Body of pancreas (tissue), 4 donors: Measurements from ENCODE around the gene WWOX. TPM values are rescaled to one million over a fixed set of nuclear protein-coding genes. Genes with fewer than 3 reads are reported as not detected.

ENCODE experiments used
- ATAC-seq: fragments of 150-250 bp; one replicate; pipeline ENCODE4 v1.9.1; 2016
- DNase-seq, 4 donors: peaks; one replicate each; pipeline ENCODE4 v3.0.0-alpha.2; 2019
- H3K27ac ChIP-seq, 4 donors: fragments of 200-600 bp; sonication (generic); 1 replicate in 3 of 4; 2 replicates in 1 of 4; pipeline versions ENCODE4 v1.5.1 to v1.6.1; 2016 to 2019; ENCODE audit warnings: mild to moderate bottlenecking in 1 of 4, mixed read lengths in 1 of 4, moderate library complexity in 1 of 4
- H3K27me3 ChIP-seq, 2 donors: fragments of 200-600 bp; sonication (generic); one replicate each; pipeline ENCODE4 v1.6.0; 2016; ENCODE audit warnings: mild to moderate bottlenecking in 1 of 2
- H3K36me3 ChIP-seq, 2 donors: fragments of 200-600 bp; sonication (generic); replicated peaks in 1 of 2; 2 replicates each; pipeline ENCODE4 v1.5.1; 2016; ENCODE audit warnings: low read depth in 2 of 2; ENCODE audit not compliant: insufficient read depth in 1 of 2
- H3K4me1 ChIP-seq: fragments of 200-600 bp; sonication (generic); one replicate; pipeline ENCODE4 v1.6.0; 2016
- H3K4me3 ChIP-seq, 2 donors: fragments of 200-600 bp; sonication (generic); 1 replicate in 1 of 2; 2 replicates in 1 of 2; pipeline ENCODE4 v1.5.1; 2016 to 2019
- H3K9me3 ChIP-seq, 3 donors: fragments of 200-600 bp; sonication (generic); 1 replicate in 2 of 3; 2 replicates in 1 of 3; pipeline ENCODE4 v1.5.1; 2016
- CTCF ChIP-seq, 7 experiments: fragments of 450-650 bp in 4 of 7; fragments of 200-600 bp in 3 of 7; sonication (generic) in 3 of 7; IDR thresholded peaks; one replicate each; pipeline ENCODE4 v1.5.1; 2016 to 2019; ENCODE audit warnings: antibody characterized with exemption in 7 of 7
- POLR2A ChIP-seq, 3 donors: fragments of 450-650 bp; IDR thresholded peaks; one replicate each; pipeline ENCODE4 v1.6.1; 2016; ENCODE audit warnings: antibody characterized with exemption in 3 of 3, mild to moderate bottlenecking in 2 of 3
- WGBS, 2 donors: methylation state at CpG; one replicate each; pipeline ENCODE4 v1.1.5; 2017; 5-methylcytosine and 5-hydroxymethylcytosine counted together
- intact Hi-C: fragments of 100-400 bp; cut with DNase I; formaldehyde crosslinking; loops from one replicate; pipeline ENCODE4 v1.15.1; 2023
- total RNA-seq, 2 donors: library from RNA; depleted of rRNA; stranded (reverse); fragments of >200 nt; gene quantifications; one replicate each; pipeline ENCODE4 v1.1.0, GENCODE V29; 2016

WWOX gene
- total RNA-seq, 2 donors from 2014 or later: 52.7 to 67.2 TPM

- H3K9me3 ChIP-seq: no peaks in the 10 kb centered on the region
- ATAC-seq (no peak), DNase-seq (peak in 3 of 4 donors; percentile 8 to 24 (median 20))
- intact Hi-C loops: no loop called here
- H3K27ac ChIP-seq: no peak overlapping the region
- no peaks in the 10 kb centered on the region for H3K4me1 ChIP-seq
- 73 to 78% methylated on average over 12 of the region's 12 CpGs for WGBS, 2 donors
- TF ChIP-seq POLR2A (IDR thresholded peaks at IDR 0.05) (no peak), CTCF (IDR thresholded peaks at IDR 0.05) (no peak)
- no peaks in the 10 kb centered on the region for H3K27me3 ChIP-seq
- no peak overlapping the region for H3K4me3 ChIP-seq
- no peaks in the 10 kb centered on the region for H3K36me3 ChIP-seq
These were observed 405.0 kb downstream of the WWOX start for GRCh38 chr16:78504401-78504851.

GRCh38 chr16:78505036-78505435 is 405.6 kb downstream of the WWOX start:
- H3K4me1 ChIP-seq: no peaks in the 10 kb centered on the region
- intact Hi-C loops: no loop called here
- H3K4me3 ChIP-seq: no peak overlapping the region
- ATAC-seq (no peak), DNase-seq (no peak)
- peak overlapping the region in 1 of 4 donors; percentile 7 for H3K27ac ChIP-seq
- TF ChIP-seq POLR2A (IDR thresholded peaks at IDR 0.05) (no peak), CTCF (IDR thresholded peaks at IDR 0.05) (no peak)
- 67 to 73% methylated on average over 6 of the region's 6 CpGs for WGBS, 2 donors
- no peaks in the 10 kb centered on the region for H3K27me3 ChIP-seq
- H3K36me3 ChIP-seq: no peaks in the 10 kb centered on the region
- no peaks in the 10 kb centered on the region for H3K9me3 ChIP-seq

GRCh38 chr16:78505544-78506366 is 406.3 kb downstream of the WWOX start:
- 79 to 88% methylated on average over 19 to 23 of the region's 23 CpGs for WGBS, 2 donors
- no peaks in the 10 kb centered on the region for H3K4me1 ChIP-seq
- H3K9me3 ChIP-seq: no peaks in the 10 kb centered on the region
- peak overlapping the region in 2 of 4 donors; percentile 7 to 32 for H3K27ac ChIP-seq
- DNase-seq (peak; percentile 40 to 52 (median 50)), ATAC-seq (peak; percentile 56)
- TF ChIP-seq POLR2A (IDR thresholded peaks at IDR 0.05): no peak
- TF ChIP-seq CTCF (IDR thresholded peaks at IDR 0.05): peak in 1 of 7 experiments; percentile 16
- intact Hi-C loops: no loop called here
- no peak overlapping the region for H3K4me3 ChIP-seq
- H3K27me3 ChIP-seq: no peaks in the 10 kb centered on the region
- H3K36me3 ChIP-seq: no peaks in the 10 kb centered on the region

- H3K27ac ChIP-seq: no peak overlapping the region
These were observed 407.1 kb downstream of the WWOX start for GRCh38 chr16:78506367-78507193.

More at GRCh38 chr16:78506367-78507193, 407.1 kb downstream of the WWOX start:
- no peak for TF ChIP-seq POLR2A (IDR thresholded peaks at IDR 0.05)
- TF ChIP-seq CTCF (IDR thresholded peaks at IDR 0.05): no peak
- 85 to 89% methylated on average over 11 of the region's 11 CpGs for WGBS, 2 donors
- no peak for ATAC-seq
- no peak for DNase-seq
- H3K27me3 ChIP-seq: no peaks in the 10 kb centered on the region
- no peaks in the 10 kb centered on the region for H3K4me1 ChIP-seq
- H3K4me3 ChIP-seq: no peak overlapping the region
- intact Hi-C loops: no loop called here
- H3K36me3 ChIP-seq: no peaks in the 10 kb centered on the region
- H3K9me3 ChIP-seq: no peaks in the 10 kb centered on the region
